H9 (cell line): Measurements from ENCODE around the gene RAP1GAP2. TPM values are rescaled to one million over a fixed set of nuclear protein-coding genes. Genes with fewer than 3 reads are reported as not detected.

ENCODE experiments used
- DNase-seq: peaks from one replicate; pipeline ENCODE4 v3.0.0-alpha.2; 2017
- H2AFZ ChIP-seq: one replicate; pipeline ENCODE4 v1.6.1; 2013; ENCODE audit warnings: mild to moderate bottlenecking, low read length, control low read depth, moderate library complexity
- H2AK5ac ChIP-seq: 2 replicates; pipeline ENCODE4 v1.6.1; 2013; ENCODE audit warnings: low read length, control low read depth, mixed read lengths; ENCODE audit not compliant: insufficient read length
- H2BK120ac ChIP-seq: one replicate; pipeline ENCODE4 v1.6.1; 2013; ENCODE audit warnings: low read depth, mild to moderate bottlenecking, low read length, control low read depth, inconsistent platforms; ENCODE audit not compliant: poor library complexity, severe bottlenecking
- H2BK12ac ChIP-seq: 2 replicates; pipeline ENCODE4 v1.6.1; 2013; ENCODE audit warnings: low read length, control low read depth, mixed read lengths, low read depth; ENCODE audit not compliant: insufficient read length
- H2BK15ac ChIP-seq: 2 replicates; pipeline ENCODE4 v1.6.1; 2013; ENCODE audit warnings: low read depth, low read length, control low read depth
- H2BK20ac ChIP-seq: one replicate; pipeline ENCODE4 v1.6.1; 2013; ENCODE audit warnings: low read depth, mild to moderate bottlenecking, low read length, control low read depth, inconsistent platforms; ENCODE audit not compliant: poor library complexity, severe bottlenecking
- H2BK5ac ChIP-seq: 2 replicates; pipeline ENCODE4 v1.6.1; 2013; ENCODE audit warnings: low read length, control low read depth, mixed read lengths; ENCODE audit not compliant: insufficient read length
- H3K14ac ChIP-seq: 2 replicates; pipeline ENCODE4 v1.6.1; 2013; ENCODE audit warnings: low read length, control low read depth; ENCODE audit not compliant: insufficient read depth
- H3K18ac ChIP-seq: 2 replicates; pipeline ENCODE4 v1.6.1; 2013; ENCODE audit warnings: low read depth, mild to moderate bottlenecking, mixed read lengths, low read length, control low read depth; ENCODE audit not compliant: insufficient read length
- H3K23ac ChIP-seq: 2 replicates; pipeline ENCODE4 v1.6.1; 2013; ENCODE audit warnings: low read length, control low read depth, mixed read lengths, low read depth; ENCODE audit not compliant: insufficient read length
- H3K23me2 ChIP-seq: 2 replicates; pipeline ENCODE4 v1.6.1; 2013; ENCODE audit warnings: low read depth, mild to moderate bottlenecking, mixed read lengths, low read length, control low read depth; ENCODE audit not compliant: insufficient read length, poor library complexity, severe bottlenecking
- H3K27ac ChIP-seq: 2 replicates; pipeline ENCODE4 v1.5.1; 2013; ENCODE audit warnings: low read length, control low read depth, mixed read lengths, low read depth; ENCODE audit not compliant: insufficient read length
- H3K27me3 ChIP-seq: 2 replicates; pipeline ENCODE4 v1.6.1; 2013; ENCODE audit warnings: low read length, control low read depth, inconsistent platforms; ENCODE audit not compliant: insufficient read depth
- H3K4ac ChIP-seq: 2 replicates; pipeline ENCODE4 v1.6.1; 2013; ENCODE audit warnings: low read depth, mild to moderate bottlenecking, control low read depth, inconsistent platforms, low read length, moderate library complexity
- H3K4me1 ChIP-seq: 2 replicates; pipeline ENCODE4 v1.6.1; 2013; ENCODE audit warnings: low read length, control low read depth, inconsistent platforms; ENCODE audit not compliant: insufficient read depth
- H3K4me2 ChIP-seq: 2 replicates; pipeline ENCODE4 v1.6.1; 2013; ENCODE audit warnings: low read length, control low read depth, mixed read lengths; ENCODE audit not compliant: insufficient read length, insufficient read depth
- H3K56ac ChIP-seq: 2 replicates; pipeline ENCODE4 v1.6.1; 2013; ENCODE audit warnings: low read depth, mild to moderate bottlenecking, mixed read lengths, low read length, control low read depth; ENCODE audit not compliant: insufficient read length
- H3K79me1 ChIP-seq: 2 replicates; pipeline ENCODE4 v1.6.1; 2013; ENCODE audit warnings: low read depth, mild to moderate bottlenecking, moderate library complexity, low read length, control low read depth, inconsistent platforms; ENCODE audit not compliant: insufficient read depth, poor library complexity, severe bottlenecking
- H3K79me2 ChIP-seq: 2 replicates; pipeline ENCODE4 v1.6.1; 2013; ENCODE audit warnings: low read length, control low read depth, inconsistent platforms; ENCODE audit not compliant: insufficient read depth
- H3K9ac ChIP-seq: 2 replicates; pipeline ENCODE4 v1.6.1; 2013; ENCODE audit warnings: low read length, control low read depth, mixed read lengths; ENCODE audit not compliant: insufficient read length; ENCODE audit errors: extremely low read depth
- H3K9me3 ChIP-seq: one replicate; pipeline ENCODE4 v1.6.1; 2013; ENCODE audit warnings: low read depth, low read length, inconsistent platforms; ENCODE audit not compliant: control insufficient read depth
- H3T11ph ChIP-seq: one replicate; pipeline ENCODE4 v1.6.1; 2013; ENCODE audit warnings: mild to moderate bottlenecking, low read length, control low read depth, inconsistent platforms
- H4K20me1 ChIP-seq: one replicate; pipeline ENCODE4 v1.6.1; 2013; ENCODE audit not compliant: control insufficient read depth, insufficient read length, insufficient read depth
- H4K5ac ChIP-seq: 2 replicates; pipeline ENCODE4 v1.6.1; 2013; ENCODE audit warnings: low read depth, mild to moderate bottlenecking, mixed read lengths, low read length, control low read depth; ENCODE audit not compliant: insufficient read length
- H4K8ac ChIP-seq: replicated peaks from 2 replicates; pipeline ENCODE4 v1.6.1; 2013; ENCODE audit warnings: low read length, control low read depth, mixed read lengths, low read depth; ENCODE audit not compliant: insufficient read length
- H4K91ac ChIP-seq: 2 replicates; pipeline ENCODE4 v1.6.1; 2013; ENCODE audit warnings: low read depth, mild to moderate bottlenecking, moderate library complexity, mixed read lengths, low read length, control low read depth; ENCODE audit not compliant: insufficient read length
- H3K27ac Mint-ChIP-seq, 3 experiments: 2 replicates in 2 of 3; 3 replicates in 1 of 3; pipeline ENCODE4 v1.8.0; 2020 to 2021; ENCODE audit warnings: mixed read lengths in 3 of 3, mild to moderate bottlenecking in 1 of 3, moderate library complexity in 1 of 3
- H3K27me3 Mint-ChIP-seq: 2 replicates; pipeline ENCODE4 v1.8.0; 2021; ENCODE audit warnings: low read depth, mild to moderate bottlenecking, moderate library complexity, mixed read lengths
- H3K36me3 Mint-ChIP-seq, 3 experiments: 2 replicates in 2 of 3; 3 replicates in 1 of 3; pipeline ENCODE4 v1.8.0; 2020 to 2021; ENCODE audit warnings: low read depth in 3 of 3, mixed read lengths in 3 of 3; ENCODE audit not compliant: insufficient read depth in 1 of 3
- H3K4me1 Mint-ChIP-seq, 2 experiments: 2 replicates each; pipeline ENCODE4 v1.8.0; 2020; ENCODE audit warnings: mixed read lengths in 2 of 2
- H3K4me3 Mint-ChIP-seq, 2 experiments: 2 replicates in 1 of 2; 3 replicates in 1 of 2; pipeline ENCODE4 v1.8.0; 2020 to 2021; ENCODE audit warnings: mild to moderate bottlenecking in 2 of 2, mixed read lengths in 2 of 2, moderate library complexity in 1 of 2
- H3K9me3 Mint-ChIP-seq, 2 experiments: 2 replicates in 1 of 2; 3 replicates in 1 of 2; pipeline ENCODE4 v1.8.0; 2020; ENCODE audit warnings: mild to moderate bottlenecking in 2 of 2, mixed read lengths in 2 of 2, moderate library complexity in 1 of 2
- WGBS: extraction: QIAGEN DNeasy Blood & Tissue Kit; methylation state at CpG from one replicate; pipeline ENCODE4 v1.1.7; 2013; ENCODE audit warnings: missing lambda C conversion rate, low lambda C conversion rate, mixed read lengths; ENCODE audit not compliant: insufficient read length; ENCODE audit errors: extremely low coverage; 5-methylcytosine and 5-hydroxymethylcytosine counted together
- total RNA-seq: library from RNA; stranded (reverse); gene quantifications from 2 replicates; pipeline ENCODE4 v1.2.1, GENCODE V29; 2021
- TF ChIP-seq, protein P1 (sequence below): fragments of 200-600 bp; sonication (generic); conservative IDR thresholded peaks from 3 replicates; pipeline ENCODE4 v1.8.0; 2021; ENCODE audit warnings: antibody characterized with exemption, mild to moderate bottlenecking

The RAP1GAP2 gene
- total RNA-seq, 1 experiment from 2014 or later, result 33.8 TPM

DNA sequence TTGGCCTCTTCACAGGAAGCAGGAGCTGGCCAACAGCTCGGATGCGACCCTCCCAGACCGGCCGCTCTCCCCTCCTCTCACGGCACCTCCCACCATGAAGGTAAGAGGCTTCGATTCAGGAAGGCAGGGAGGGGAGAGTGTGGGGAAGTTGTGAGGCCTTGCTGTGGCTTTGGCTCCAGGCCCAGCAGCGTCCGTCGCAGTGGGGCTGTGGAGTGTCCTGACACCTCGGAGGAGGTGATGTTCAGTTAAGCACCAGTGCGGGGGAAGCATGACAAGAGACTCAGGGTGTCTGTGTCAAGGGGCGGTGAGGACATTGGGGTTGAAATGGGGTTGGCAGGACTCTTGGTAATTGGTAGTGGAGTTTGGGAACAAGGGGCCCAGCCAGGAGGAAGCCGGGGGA lies 109.0 kb downstream of the RAP1GAP2 start:
- H3K9me3 Mint-ChIP-seq, result peaks cover 5 to 7% of the 10 kb centered on the region in 2 experiments; a peak in 3 of 5 replicates
- H3K27ac ChIP-seq, result no peak overlapping the region
- H3K4ac ChIP-seq, result no peak overlapping the region
- H3K36me3 Mint-ChIP-seq, result peaks cover 25 to 49% (median 28%) of the 10 kb centered on the region in 3 experiments
- no peak overlapping the region for H3K56ac ChIP-seq
- TF ChIP-seq, protein P1, sequence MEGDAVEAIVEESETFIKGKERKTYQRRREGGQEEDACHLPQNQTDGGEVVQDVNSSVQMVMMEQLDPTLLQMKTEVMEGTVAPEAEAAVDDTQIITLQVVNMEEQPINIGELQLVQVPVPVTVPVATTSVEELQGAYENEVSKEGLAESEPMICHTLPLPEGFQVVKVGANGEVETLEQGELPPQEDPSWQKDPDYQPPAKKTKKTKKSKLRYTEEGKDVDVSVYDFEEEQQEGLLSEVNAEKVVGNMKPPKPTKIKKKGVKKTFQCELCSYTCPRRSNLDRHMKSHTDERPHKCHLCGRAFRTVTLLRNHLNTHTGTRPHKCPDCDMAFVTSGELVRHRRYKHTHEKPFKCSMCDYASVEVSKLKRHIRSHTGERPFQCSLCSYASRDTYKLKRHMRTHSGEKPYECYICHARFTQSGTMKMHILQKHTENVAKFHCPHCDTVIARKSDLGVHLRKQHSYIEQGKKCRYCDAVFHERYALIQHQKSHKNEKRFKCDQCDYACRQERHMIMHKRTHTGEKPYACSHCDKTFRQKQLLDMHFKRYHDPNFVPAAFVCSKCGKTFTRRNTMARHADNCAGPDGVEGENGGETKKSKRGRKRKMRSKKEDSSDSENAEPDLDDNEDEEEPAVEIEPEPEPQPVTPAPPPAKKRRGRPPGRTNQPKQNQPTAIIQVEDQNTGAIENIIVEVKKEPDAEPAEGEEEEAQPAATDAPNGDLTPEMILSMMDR, result no peak
- no peak overlapping the region; the same call in 1 of the 2 replicates for H3K14ac ChIP-seq
- H2AK5ac ChIP-seq, result no peak overlapping the region
- H3K9ac ChIP-seq, result no peak overlapping the region
- no peak overlapping the region for H2AFZ ChIP-seq
- H2BK120ac ChIP-seq, result no peak overlapping the region
- H4K8ac ChIP-seq, result no peak overlapping the region
- no peak overlapping the region for H4K91ac ChIP-seq
- no peak overlapping the region for H3K4me3 Mint-ChIP-seq
- no peak for DNase-seq
- no peak overlapping the region for H3K18ac ChIP-seq
- peaks cover 6% of the 10 kb centered on the region for H3K79me1 ChIP-seq
- H3K23ac ChIP-seq, result no peak overlapping the region
- no peaks in the 10 kb centered on the region for H3K23me2 ChIP-seq
- peaks cover 5% of the 10 kb centered on the region; the same call in 1 of the 2 replicates for H3K4me1 ChIP-seq
- H4K20me1 ChIP-seq, result no peaks in the 10 kb centered on the region
- no peaks in the 10 kb centered on the region; the same call in 1 of the 2 replicates for H3K79me2 ChIP-seq
- H3K27ac Mint-ChIP-seq, result peak overlapping the region in 2 of 3 experiments; percentile 8 to 74; a peak in 2 of 7 replicates
- no peak overlapping the region for H2BK5ac ChIP-seq
- H3K9me3 ChIP-seq, result no peaks in the 10 kb centered on the region
- H2BK15ac ChIP-seq, result no peak overlapping the region
- H3K27me3 Mint-ChIP-seq, result no peaks in the 10 kb centered on the region; the same call in 1 of the 2 replicates
- no peak overlapping the region for H4K5ac ChIP-seq
- no peak overlapping the region for H3K4me2 ChIP-seq
- no peak overlapping the region for H2BK12ac ChIP-seq
- H3K4me1 Mint-ChIP-seq, result peaks cover 15 to 32% of the 10 kb centered on the region in 2 experiments
- H2BK20ac ChIP-seq, result no peak overlapping the region
- no peak overlapping the region for H3T11ph ChIP-seq
- no CpG with 5 or more reads among the region's 13 CpGs for WGBS
- H3K27me3 ChIP-seq, result no peaks in the 10 kb centered on the region
